Neural cell (in vitro differentiated cells): ENCODE measurements around the gene PTPRU. TPM values are rescaled to one million over a fixed set of nuclear protein-coding genes. Genes with fewer than 3 reads are reported as not detected.

Experiments
- H2AFZ ChIP-seq: fragments of 200-600, 300-800 bp; sonication (generic), shearing (Covaris generic); 2 replicates; pipeline ENCODE4 v1.6.0; 2014; ENCODE audit warnings: low read depth, mild to moderate bottlenecking, antibody characterized with exemption, low read length, moderate library complexity
- H3F3A ChIP-seq: fragments of 200-600 bp; shearing (Covaris generic); 2 replicates; pipeline ENCODE4 v1.6.1; 2016; ENCODE audit warnings: mild to moderate bottlenecking, moderate library complexity, mixed read lengths, antibody characterized with exemption, low read length; ENCODE audit not compliant: insufficient read depth, poor library complexity, severe bottlenecking
- H3K27ac ChIP-seq: fragments of 200-600, 300-800 bp; sonication (generic), shearing (Covaris generic); 2 replicates; pipeline ENCODE4 v1.5.1; 2014; ENCODE audit warnings: mild to moderate bottlenecking, low read length, moderate library complexity
- H3K27me3 ChIP-seq: fragments of 300-800, 200-600 bp; sonication (generic), shearing (Covaris generic); 2 replicates; pipeline ENCODE4 v1.6.0; 2014; ENCODE audit warnings: mild to moderate bottlenecking, low read depth, low read length, moderate library complexity; ENCODE audit not compliant: insufficient read depth
- H3K36me3 ChIP-seq: fragments of 300-800, 200-600 bp; sonication (generic), shearing (Covaris generic); 2 replicates; pipeline ENCODE4 v1.5.1; 2014; ENCODE audit warnings: mild to moderate bottlenecking, antibody characterized with exemption, low read length, moderate library complexity; ENCODE audit not compliant: insufficient read depth
- H3K4me2 ChIP-seq: fragments of 300-800, 200-600 bp; sonication (generic), shearing (Covaris generic); 2 replicates; pipeline ENCODE4 v1.6.0; 2014; ENCODE audit warnings: mild to moderate bottlenecking, low read length
- H3K4me3 ChIP-seq: fragments of 300-800, 200-600 bp; sonication (generic), shearing (Covaris generic); 2 replicates; pipeline ENCODE4 v1.5.1; 2014; ENCODE audit warnings: mild to moderate bottlenecking, low read length, moderate library complexity
- H3K79me2 ChIP-seq: fragments of 200-600 bp; shearing (Covaris generic); replicated peaks from 2 replicates; pipeline ENCODE4 v1.6.0; 2014; ENCODE audit warnings: mild to moderate bottlenecking, low read length, moderate library complexity; ENCODE audit not compliant: insufficient read depth
- H3K9ac ChIP-seq: fragments of 300-800, 200-600 bp; sonication (generic), shearing (Covaris generic); 2 replicates; pipeline ENCODE4 v1.6.1; 2016; ENCODE audit warnings: mild to moderate bottlenecking, low read length, mixed read lengths
- H3K9me2 ChIP-seq: fragments of 200-600 bp; shearing (Covaris generic); 2 replicates; pipeline ENCODE4 v1.6.1; 2016; ENCODE audit warnings: mild to moderate bottlenecking, low read length, mixed read lengths; ENCODE audit not compliant: insufficient read depth
- H3K9me3 ChIP-seq: fragments of 200-600, 300-800 bp; sonication (generic), shearing (Covaris generic); 2 replicates; pipeline ENCODE4 v1.6.1; 2016; ENCODE audit warnings: mild to moderate bottlenecking, mixed run types, low read length, moderate library complexity, mixed read lengths
- H4K20me1 ChIP-seq: fragments of 200-600 bp; shearing (Covaris generic); 2 replicates; pipeline ENCODE4 v1.6.1; 2016; ENCODE audit warnings: mild to moderate bottlenecking, mixed run types; ENCODE audit not compliant: insufficient read depth
- CTCF ChIP-seq: fragments of 450-650 bp; IDR thresholded peaks from 2 replicates; pipeline ENCODE4 v1.5.1; 2014; ENCODE audit warnings: antibody characterized with exemption, mild to moderate bottlenecking, moderate library complexity; ENCODE audit not compliant: poor library complexity, severe bottlenecking
- EP300 ChIP-seq: fragments of 450-650 bp; conservative IDR thresholded peaks from 2 replicates; pipeline ENCODE4 v1.6.1; 2014; ENCODE audit warnings: antibody characterized with exemption, mild to moderate bottlenecking, moderate library complexity; ENCODE audit not compliant: poor library complexity, severe bottlenecking
- EZH2 ChIP-seq: fragments of 200-600, 300-800 bp; shearing (Covaris generic), sonication (generic); IDR thresholded peaks from 2 replicates; pipeline ENCODE4 v1.6.1; 2014; ENCODE audit warnings: antibody characterized with exemption, low read length, borderline replicate concordance, mild to moderate bottlenecking; ENCODE audit not compliant: insufficient read depth, poor library complexity, severe bottlenecking
- MXI1 ChIP-seq: fragments of 450-650 bp; conservative IDR thresholded peaks from 2 replicates; pipeline ENCODE4 v1.6.1; 2014; ENCODE audit warnings: antibody characterized with exemption, mild to moderate bottlenecking; ENCODE audit not compliant: poor library complexity, severe bottlenecking
- POLR2AphosphoS5 ChIP-seq: IDR thresholded peaks from 2 replicates; pipeline ENCODE4 v1.6.1; 2012
- RAD21 ChIP-seq: fragments of 450-650 bp; conservative IDR thresholded peaks from 2 replicates; pipeline ENCODE4 v1.6.1; 2014; ENCODE audit warnings: antibody characterized with exemption, mild to moderate bottlenecking, moderate library complexity
- REST ChIP-seq: IDR thresholded peaks from 2 replicates; pipeline ENCODE4 v1.6.1; 2012; ENCODE audit warnings: borderline replicate concordance
- SMC3 ChIP-seq: fragments of 450-650 bp; conservative IDR thresholded peaks from 2 replicates; pipeline ENCODE4 v1.6.1; 2014; ENCODE audit warnings: antibody characterized with exemption, mild to moderate bottlenecking, moderate library complexity; ENCODE audit not compliant: poor library complexity
- TAF1 ChIP-seq: IDR thresholded peaks from 2 replicates; pipeline ENCODE4 v1.6.1; 2012; ENCODE audit warnings: low read depth
- polyA plus RNA-seq: library from polyadenylated mRNA; depleted of rRNA; stranded (reverse); fragments of >200 nt; gene quantifications from 2 replicates; pipeline ENCODE4 v1.2.3, GENCODE V29; 2014

PTPRU gene
- polyA plus RNA-seq, 1 donor from 2014 or later = 5.0 TPM

DNA sequence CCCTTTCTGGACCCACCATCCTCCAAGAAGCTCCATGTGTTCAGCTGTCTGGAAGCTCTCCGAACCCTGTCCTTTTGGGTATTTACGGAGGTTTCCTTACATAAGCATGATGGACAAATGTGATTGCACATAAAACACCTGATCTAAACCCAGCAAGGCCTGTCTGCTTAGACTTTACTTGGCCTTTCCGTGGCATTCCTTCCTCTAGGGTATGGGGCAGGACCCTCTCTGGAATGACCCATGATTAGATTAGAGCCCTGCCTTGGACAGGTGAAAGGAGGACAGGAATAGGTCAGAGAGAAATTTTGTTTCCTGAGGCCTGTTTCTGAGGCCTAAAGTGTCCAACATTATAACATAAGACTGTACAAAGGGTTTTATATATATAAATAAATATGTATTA is 16.9 kb downstream of the PTPRU start:
- Histone ChIP-seq H3F3A (no peaks in the 10 kb centered on the region), H4K20me1 (no peaks in the 10 kb centered on the region), H3K27ac (no peak overlapping the region), H3K9ac (no peak overlapping the region), H3K9me3 (no peaks in the 10 kb centered on the region), H3K9me2 (no peaks in the 10 kb centered on the region), H3K79me2 (no peaks in the 10 kb centered on the region), H3K36me3 (no peaks in the 10 kb centered on the region), H2AFZ (no peak overlapping the region), H3K27me3 (no peaks in the 10 kb centered on the region), H3K4me2 (no peak overlapping the region), H3K4me3 (no peak overlapping the region)
- TF ChIP-seq REST = no peak

DNA sequence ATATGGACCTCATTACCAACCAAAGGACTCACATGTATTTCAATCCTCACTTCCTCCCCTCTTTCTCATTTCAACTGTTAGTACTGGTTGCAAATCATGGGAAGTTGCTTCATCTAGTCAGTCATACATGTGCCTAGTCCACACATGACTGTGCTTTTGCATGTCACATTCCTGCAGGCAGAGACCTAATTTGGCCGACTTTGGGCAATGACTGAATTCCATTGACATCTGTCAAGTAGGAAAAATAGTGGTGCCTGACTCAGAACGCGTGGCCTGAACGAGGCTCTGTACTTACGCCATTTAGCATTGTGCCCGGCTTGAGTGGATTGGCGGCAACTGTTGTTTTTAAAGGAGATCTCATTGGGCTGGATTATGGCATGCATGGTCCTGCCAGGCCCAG is 18.0 kb downstream of the PTPRU start:
- Histone ChIP-seq H3F3A (no peaks in the 10 kb centered on the region), H3K4me2 (no peak overlapping the region), H3K27me3 (peaks cover 6% of the 10 kb centered on the region), H2AFZ (no peak overlapping the region), H3K36me3 (no peaks in the 10 kb centered on the region), H3K4me3 (no peak overlapping the region), H3K9me2 (no peaks in the 10 kb centered on the region), H3K79me2 (no peaks in the 10 kb centered on the region), H3K27ac (no peak overlapping the region), H4K20me1 (no peaks in the 10 kb centered on the region), H3K9me3 (no peaks in the 10 kb centered on the region), H3K9ac (no peak overlapping the region)
- no peak for TF ChIP-seq EP300
- no peak for TF ChIP-seq RAD21
- TF ChIP-seq TAF1 = no peak
- no peak for TF ChIP-seq MXI1
- no peak for TF ChIP-seq CTCF
- no peak for TF ChIP-seq EZH2
- no peak for TF ChIP-seq POLR2AphosphoS5

GRCh38 chr1:29255134-29255666 is 18.9 kb downstream of the PTPRU start:
- H3F3A ChIP-seq = no peaks in the 10 kb centered on the region
- no peak overlapping the region for H2AFZ ChIP-seq
- H3K9ac ChIP-seq = no peak overlapping the region
- H3K27ac ChIP-seq = no peak overlapping the region
- no peaks in the 10 kb centered on the region for H3K9me3 ChIP-seq
- no peaks in the 10 kb centered on the region for H3K36me3 ChIP-seq
- H3K9me2 ChIP-seq = no peaks in the 10 kb centered on the region
- peaks cover 13% of the 10 kb centered on the region for H3K27me3 ChIP-seq
- no peaks in the 10 kb centered on the region for H3K79me2 ChIP-seq
- no peak overlapping the region for H3K4me2 ChIP-seq
- no peak overlapping the region for H3K4me3 ChIP-seq
- TF ChIP-seq EZH2 (no peak), TAF1 (no peak), RAD21 (no peak), SMC3 (no peak), EP300 (no peak), POLR2AphosphoS5 (no peak), MXI1 (no peak), CTCF (no peak), REST (no peak)
- H4K20me1 ChIP-seq = no peaks in the 10 kb centered on the region
